Lower leg skin (tissue), 3 donors: ENCODE data around the gene QPRT.

ENCODE experiments used
- POLR2A ChIP-seq, 2 donors: fragments of 450-650 bp; IDR thresholded peaks; one replicate each; pipeline ENCODE4 v1.6.1; 2016 to 2017; ENCODE audit warnings: antibody characterized with exemption in 2 of 2, mild to moderate bottlenecking in 1 of 2, moderate library complexity in 1 of 2
- TF ChIP-seq, protein P1 (sequence below), 3 donors: fragments of 450-650 bp; IDR thresholded peaks; one replicate each; pipeline ENCODE4 v1.5.1; 2016; ENCODE audit warnings: antibody characterized with exemption in 3 of 3, mild to moderate bottlenecking in 3 of 3, moderate library complexity in 2 of 3

DNA sequence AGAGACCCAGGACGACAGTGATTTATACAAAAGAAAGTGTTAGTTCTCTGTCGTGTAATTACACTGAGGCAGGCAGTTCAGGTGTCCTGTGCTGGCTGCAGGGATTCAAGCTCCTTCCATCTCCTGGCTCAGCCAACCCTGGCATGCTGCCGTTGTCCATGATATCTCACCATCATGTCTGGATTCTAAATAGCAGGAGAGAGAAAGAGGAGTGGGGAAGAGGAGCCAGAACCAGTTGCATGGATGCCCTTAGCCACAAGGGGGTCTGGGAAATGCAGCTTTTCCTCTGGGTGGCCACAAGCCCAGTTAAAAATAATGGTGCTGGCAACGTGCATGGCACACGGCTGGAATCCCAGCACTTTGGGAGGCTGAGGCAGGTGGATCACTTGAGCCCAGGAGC is 57.1 kb downstream of the QPRT start:
- TF ChIP-seq, protein P1, sequence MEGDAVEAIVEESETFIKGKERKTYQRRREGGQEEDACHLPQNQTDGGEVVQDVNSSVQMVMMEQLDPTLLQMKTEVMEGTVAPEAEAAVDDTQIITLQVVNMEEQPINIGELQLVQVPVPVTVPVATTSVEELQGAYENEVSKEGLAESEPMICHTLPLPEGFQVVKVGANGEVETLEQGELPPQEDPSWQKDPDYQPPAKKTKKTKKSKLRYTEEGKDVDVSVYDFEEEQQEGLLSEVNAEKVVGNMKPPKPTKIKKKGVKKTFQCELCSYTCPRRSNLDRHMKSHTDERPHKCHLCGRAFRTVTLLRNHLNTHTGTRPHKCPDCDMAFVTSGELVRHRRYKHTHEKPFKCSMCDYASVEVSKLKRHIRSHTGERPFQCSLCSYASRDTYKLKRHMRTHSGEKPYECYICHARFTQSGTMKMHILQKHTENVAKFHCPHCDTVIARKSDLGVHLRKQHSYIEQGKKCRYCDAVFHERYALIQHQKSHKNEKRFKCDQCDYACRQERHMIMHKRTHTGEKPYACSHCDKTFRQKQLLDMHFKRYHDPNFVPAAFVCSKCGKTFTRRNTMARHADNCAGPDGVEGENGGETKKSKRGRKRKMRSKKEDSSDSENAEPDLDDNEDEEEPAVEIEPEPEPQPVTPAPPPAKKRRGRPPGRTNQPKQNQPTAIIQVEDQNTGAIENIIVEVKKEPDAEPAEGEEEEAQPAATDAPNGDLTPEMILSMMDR (IDR thresholded peaks at IDR 0.05): no peak
- TF ChIP-seq POLR2A (IDR thresholded peaks at IDR 0.05): no peak
